Adrenal gland (tissue), 12 donors: ENCODE results near the gene INSM2. TPM values are rescaled to one million over a fixed set of nuclear protein-coding genes. Genes with fewer than 3 reads are reported as not detected.

Source experiments
- DNase-seq, 7 donors: peaks; one replicate each; pipeline ENCODE4 v3.0.0-alpha.2; 2019 to 2020
- H3K27ac ChIP-seq, 5 donors: fragments of 200-600 bp; sonication (generic) in 4 of 5; 1 replicate in 3 of 5; 2 replicates in 2 of 5; pipeline versions ENCODE4 v1.5.1 to v1.8.0; 2016 to 2020; ENCODE audit warnings: mild to moderate bottlenecking in 1 of 5
- H3K27me3 ChIP-seq: fragments of 200-600 bp; 2 replicates; pipeline ENCODE4 v1.8.0; 2021
- H3K36me3 ChIP-seq, 2 donors: fragments of 200-600 bp; replicated peaks in 1 of 2; 1 replicate in 1 of 2; 2 replicates in 1 of 2; pipeline versions ENCODE4 v1.5.1 to v1.8.0; 2018 to 2022
- H3K4me1 ChIP-seq, 2 donors: fragments of 200-600 bp; replicated peaks in 1 of 2; 1 replicate in 1 of 2; 2 replicates in 1 of 2; pipeline versions ENCODE4 v1.5.1 to v1.8.0; 2018 to 2021
- H3K4me3 ChIP-seq, 4 donors: fragments of 200-600 bp; sonication (generic) in 3 of 4; one replicate each; pipeline ENCODE4 v1.5.1; 2016 to 2018
- H3K9me3 ChIP-seq, 3 donors: fragments of 200-600 bp; sonication (generic) in 1 of 3; replicated peaks in 1 of 3; 1 replicate in 2 of 3; 2 replicates in 1 of 3; pipeline versions ENCODE4 v1.5.1 to v1.8.0; 2016 to 2021
- POLR2A ChIP-seq, 2 donors: fragments of 450-650 bp; IDR thresholded peaks; one replicate each; pipeline ENCODE4 v1.6.1; 2017; ENCODE audit warnings: antibody characterized with exemption in 2 of 2, mild to moderate bottlenecking in 2 of 2, moderate library complexity in 1 of 2
- WGBS, 4 donors: extraction: QIAGEN DNeasy Blood & Tissue Kit in 2 of 4; methylation state at CpG; one replicate each; pipeline versions ENCODE4 v1.1.5 to v1.1.7; 2013 to 2017; 5-methylcytosine and 5-hydroxymethylcytosine counted together
- intact Hi-C, 2 donors: fragments of 100-400 bp; cut with DNase I; formaldehyde crosslinking; loops; one replicate each; pipeline versions ENCODE4 v1.14.1 to v1.15.0; 2022 to 2023
- polyA plus RNA-seq, 3 donors: library from polyadenylated mRNA; stranded (reverse); fragments of 200-250 nt in 2 of 3; fragments of 350-450 nt in 1 of 3; fragmentation: Illumina TruSeq in 1 of 3; extraction: RNeasy Lipid Tissue Mini Kit (QIAGEN cat#74804) in 1 of 3; gene quantifications; one replicate each; pipeline ENCODE4 v1.2.3, GENCODE V29; 2013 to 2014
- total RNA-seq, 9 donors: library from RNA; depleted of rRNA in 4 of 9; stranded (reverse); fragments of >200 nt in 4 of 9; fragments of 120-200 nt in 1 of 9; fragmentation: NEBNext Ultra II Directional in 1 of 9; extraction: Animal tissue kit (Norgen Biotek cat#: 25700) in 1 of 9; gene quantifications; one replicate each; pipeline versions ENCODE4 v1.1.0 to v1.2.4, GENCODE V29; 2013 to 2023
- TF ChIP-seq, protein P1 (sequence below), 6 experiments: fragments of 450-650 bp in 4 of 6; fragments of 200-600 bp in 2 of 6; sonication (generic) in 1 of 6; IDR thresholded peaks; 1 replicate in 5 of 6; 2 replicates in 1 of 6; pipeline versions ENCODE4 v1.5.1 to v1.8.0; 2016 to 2021; ENCODE audit warnings: antibody characterized with exemption in 6 of 6, mild to moderate bottlenecking in 2 of 6, moderate library complexity in 1 of 6
- donor health status: healthy with polysubstance abuse.
- donor health status: Bipolar disorder and iron deficiency.
- donor health status: DM: yes; HTN: yes; CAD: no.
- donor health status: DM: no; HTN: no; CAD: no.
- donor health status: DM: no; HTN: no; CAD: no.
- donor health status: DM: yes; HTN: yes; CAD: no.

INSM2 gene
- total and polyA plus RNA-seq, 12 donors: 0.03 to 3.7 (median 0.45) TPM; not detected in 6

DNA sequence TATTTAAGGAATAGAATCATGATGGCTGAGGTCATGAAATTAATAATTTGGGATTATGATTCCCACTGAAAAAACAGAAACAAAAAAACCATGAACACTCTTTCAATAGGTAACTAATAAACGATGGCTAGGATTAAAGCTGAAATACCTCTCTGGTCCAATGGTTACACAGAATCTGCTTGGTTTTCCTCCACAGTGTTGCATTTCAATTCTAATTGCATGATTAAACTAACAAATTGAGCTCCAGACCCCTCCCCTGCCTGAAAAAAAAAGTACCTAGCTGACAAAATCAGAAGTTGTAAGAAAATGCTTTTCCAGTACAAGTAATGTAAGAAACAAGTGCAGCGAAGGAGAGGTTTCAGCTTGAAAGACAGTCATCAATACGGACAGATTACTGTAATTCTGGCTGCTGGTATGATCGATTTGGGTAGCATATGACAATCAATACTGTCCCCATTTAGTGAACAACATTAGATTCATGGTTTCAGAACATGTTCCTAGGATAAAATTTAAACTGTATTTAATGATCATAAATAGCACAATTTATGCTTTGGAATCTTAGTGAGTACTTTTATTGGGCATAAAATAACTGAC lies 32.0 kb downstream of the INSM2 start:
- no peaks in the 10 kb centered on the region for H3K36me3 ChIP-seq
- no peak for TF ChIP-seq POLR2A (IDR thresholded peaks at IDR 0.05)
- TF ChIP-seq, protein P1, sequence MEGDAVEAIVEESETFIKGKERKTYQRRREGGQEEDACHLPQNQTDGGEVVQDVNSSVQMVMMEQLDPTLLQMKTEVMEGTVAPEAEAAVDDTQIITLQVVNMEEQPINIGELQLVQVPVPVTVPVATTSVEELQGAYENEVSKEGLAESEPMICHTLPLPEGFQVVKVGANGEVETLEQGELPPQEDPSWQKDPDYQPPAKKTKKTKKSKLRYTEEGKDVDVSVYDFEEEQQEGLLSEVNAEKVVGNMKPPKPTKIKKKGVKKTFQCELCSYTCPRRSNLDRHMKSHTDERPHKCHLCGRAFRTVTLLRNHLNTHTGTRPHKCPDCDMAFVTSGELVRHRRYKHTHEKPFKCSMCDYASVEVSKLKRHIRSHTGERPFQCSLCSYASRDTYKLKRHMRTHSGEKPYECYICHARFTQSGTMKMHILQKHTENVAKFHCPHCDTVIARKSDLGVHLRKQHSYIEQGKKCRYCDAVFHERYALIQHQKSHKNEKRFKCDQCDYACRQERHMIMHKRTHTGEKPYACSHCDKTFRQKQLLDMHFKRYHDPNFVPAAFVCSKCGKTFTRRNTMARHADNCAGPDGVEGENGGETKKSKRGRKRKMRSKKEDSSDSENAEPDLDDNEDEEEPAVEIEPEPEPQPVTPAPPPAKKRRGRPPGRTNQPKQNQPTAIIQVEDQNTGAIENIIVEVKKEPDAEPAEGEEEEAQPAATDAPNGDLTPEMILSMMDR (IDR thresholded peaks at IDR 0.05): no peak
- H3K27me3 ChIP-seq: no peaks in the 10 kb centered on the region
- no peak overlapping the region for H3K4me3 ChIP-seq
- intact Hi-C loops: no loop called here
- H3K27ac ChIP-seq: no peak overlapping the region
- 95 to 99% (median 96%) methylated on average over 4 of the region's 4 CpGs for WGBS, 4 donors
- H3K9me3 ChIP-seq: no peaks in the 10 kb centered on the region
- DNase-seq: no peak
- H3K4me1 ChIP-seq: no peaks in the 10 kb centered on the region

DNA sequence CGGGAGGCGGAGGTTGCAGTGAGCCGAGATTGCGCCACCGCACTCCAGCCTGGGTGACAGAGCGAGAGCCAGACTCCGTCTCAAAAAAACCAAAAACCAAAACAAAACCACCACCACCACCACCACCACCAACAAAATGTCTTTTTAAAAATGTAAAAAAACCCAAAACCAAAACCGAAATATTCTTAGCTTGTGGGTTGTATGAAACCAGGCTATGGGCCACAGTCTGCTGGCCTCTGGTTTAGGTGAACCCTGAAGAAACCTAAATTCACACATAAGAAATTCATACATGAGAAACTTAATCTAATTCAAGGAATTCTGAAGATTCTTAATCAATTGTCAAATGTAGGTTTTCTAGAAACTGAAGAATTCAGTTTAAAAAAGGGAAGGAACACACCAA lies 37.6 kb downstream of the INSM2 start:
- intact Hi-C loops: no loop called here
- Histone ChIP-seq H3K4me1 (no peaks in the 10 kb centered on the region), H3K9me3 (no peaks in the 10 kb centered on the region), H3K36me3 (no peaks in the 10 kb centered on the region), H3K4me3 (no peak overlapping the region), H3K27ac (no peak overlapping the region), H3K27me3 (no peaks in the 10 kb centered on the region)
- 92 to 99% (median 97%) methylated on average over 8 of the region's 8 CpGs for WGBS, 4 donors
- TF ChIP-seq POLR2A (IDR thresholded peaks at IDR 0.05): no peak
- TF ChIP-seq, protein P1 (IDR thresholded peaks at IDR 0.05): no peak
- no peak for DNase-seq

DNA sequence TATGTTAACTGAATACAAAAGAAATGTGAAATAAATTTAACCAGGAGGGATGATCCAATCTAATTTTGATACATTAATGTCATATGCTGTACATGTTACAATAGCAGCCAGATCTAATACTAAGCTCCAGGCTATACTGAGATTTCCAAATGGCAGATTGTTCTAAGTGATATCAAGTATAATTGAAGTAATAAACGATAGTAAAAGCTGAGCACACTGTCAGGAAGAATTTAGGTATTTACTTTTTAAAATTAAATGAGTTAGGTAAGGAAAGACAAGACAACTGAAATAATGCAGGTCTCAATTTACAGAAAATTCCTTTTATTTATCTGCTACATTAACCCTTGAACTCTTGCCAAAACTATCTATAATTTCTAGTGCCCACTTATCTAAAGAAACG lies 39.9 kb downstream of the INSM2 start:
- H3K4me1 ChIP-seq: no peaks in the 10 kb centered on the region
- intact Hi-C loops: no loop called here
- TF ChIP-seq POLR2A (IDR thresholded peaks at IDR 0.05): no peak
- TF ChIP-seq, protein P1 (IDR thresholded peaks at IDR 0.05): no peak
- no peak for DNase-seq
- no peak overlapping the region for H3K27ac ChIP-seq
- no peaks in the 10 kb centered on the region for H3K27me3 ChIP-seq
- H3K4me3 ChIP-seq: no peak overlapping the region
- 77 to 83% (median 82%) methylated on average over 2 of the region's 2 CpGs for WGBS, 4 donors
- H3K9me3 ChIP-seq: no peaks in the 10 kb centered on the region
- H3K36me3 ChIP-seq: no peaks in the 10 kb centered on the region

DNA sequence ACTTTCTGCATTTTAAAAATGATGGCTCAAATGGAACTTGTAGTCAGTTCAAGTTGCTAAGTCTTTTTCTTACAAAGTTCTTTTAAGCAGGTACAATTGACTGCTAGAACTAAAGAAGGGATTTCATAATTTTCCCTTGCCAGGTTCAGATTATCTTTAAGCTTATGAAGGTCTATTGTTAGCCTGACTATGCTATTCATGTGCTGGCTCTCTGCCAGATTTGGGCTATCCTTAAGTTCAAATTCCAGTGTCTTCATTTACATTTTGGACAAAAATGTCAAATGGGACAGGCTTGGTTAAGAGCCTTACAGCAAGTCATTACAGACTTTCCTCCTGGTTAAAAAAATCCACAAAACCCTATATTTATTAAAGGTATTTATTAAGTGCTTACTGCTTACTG lies 42.3 kb downstream of the INSM2 start:
- Histone ChIP-seq H3K36me3 (no peaks in the 10 kb centered on the region), H3K4me3 (no peak overlapping the region), H3K27ac (no peak overlapping the region), H3K27me3 (no peaks in the 10 kb centered on the region), H3K9me3 (no peaks in the 10 kb centered on the region), H3K4me1 (no peaks in the 10 kb centered on the region)
- no peak for DNase-seq
- intact Hi-C loops: no loop called here
- TF ChIP-seq, protein P1 (IDR thresholded peaks at IDR 0.05): no peak
- TF ChIP-seq POLR2A (IDR thresholded peaks at IDR 0.05): no peak
